HEK293 (cell line): ENCODE results near the gene RPS26.
A peak's percentile ranks its signal among the peaks of the same experiment; 100 is the strongest.
"Not testable (repeated sequence)": the region's sequence is repeated elsewhere in the genome, so short reads cannot be mapped to it uniquely, and the experiment has no call there.

Experiments
- CTCF ChIA-PET: fragments of 350-600 bp; formaldehyde crosslinking; extraction: SDS; loops from one replicate; lab custom pipeline; 2021; ENCODE audit warnings: antibody characterized with exemption; lab: Yijun Ruan, JAX
- POLR2A ChIA-PET: fragments of 300-600 bp; formaldehyde crosslinking; extraction: SDS; loops from one replicate; lab custom pipeline; 2020; ENCODE audit warnings: antibody characterized with exemption, inconsistent platforms; lab: Yijun Ruan, JAX
- H3K27ac ChIP-seq: fragments of 200-500 bp; sonication (Bioruptor generic); 2 replicates; pipeline ENCODE4 v1.5.1; 2014; ENCODE audit warnings: low read depth, low read length, control low read depth, inconsistent platforms; ENCODE audit errors: extremely low read depth
- H3K36me3 ChIP-seq, 2 experiments: fragments of 200-500 bp in 1 of 2; sonication (Bioruptor generic) in 1 of 2; 1 replicate in 1 of 2; 2 replicates in 1 of 2; pipeline ENCODE4 v1.5.1; 2014 to 2017; ENCODE audit warnings: inconsistent platforms in 2 of 2, low read length in 2 of 2; ENCODE audit not compliant: control insufficient read depth in 2 of 2, insufficient read depth in 1 of 2
- H3K4me1 ChIP-seq: fragments of 200-500 bp; sonication (Bioruptor generic); 2 replicates; pipeline ENCODE4 v1.5.1; 2014; ENCODE audit warnings: mild to moderate bottlenecking, low read length, inconsistent platforms; ENCODE audit not compliant: control insufficient read depth, insufficient read depth
- H3K4me3 ChIP-seq: 2 replicates; pipeline ENCODE4 v1.5.1; 2011; ENCODE audit warnings: low read depth, mild to moderate bottlenecking, control low read depth, low read length, moderate library complexity
- H3K9me3 ChIP-seq: fragments of 200-500 bp; sonication (Bioruptor generic); 2 replicates; pipeline ENCODE4 v1.5.1; 2014; ENCODE audit warnings: low read depth, low read length, inconsistent platforms; ENCODE audit not compliant: control insufficient read depth, insufficient read depth
- CTCF ChIP-seq: fragments of 450-650 bp; formaldehyde crosslinking; IDR thresholded peaks from 2 replicates; pipeline ENCODE4 v1.5.1; 2016; ENCODE audit warnings: missing biosample characterization, missing genetic modification characterization
- FEZF1 ChIP-seq: fragments of 450-650 bp; formaldehyde crosslinking; IDR thresholded peaks from 2 replicates; pipeline ENCODE4 v1.5.1; 2016; ENCODE audit warnings: missing biosample characterization, missing genetic modification characterization
- GLI2 ChIP-seq: fragments of 450-650 bp; formaldehyde crosslinking; IDR thresholded peaks from 2 replicates; pipeline ENCODE4; 2017; ENCODE audit warnings: missing biosample characterization, missing genetic modification characterization, low read depth, borderline replicate concordance
- HOXA7 ChIP-seq: sonication (generic); formaldehyde crosslinking; IDR thresholded peaks from 2 replicates; pipeline ENCODE4 v1.8.1; 2022; ENCODE audit warnings: missing genetic modification reagents, borderline replicate concordance
- HOXC10 ChIP-seq: sonication (generic); formaldehyde crosslinking; IDR thresholded peaks from 2 replicates; pipeline ENCODE4 v1.8.1; 2023; ENCODE audit warnings: mild to moderate bottlenecking, missing genetic modification reagents
- KLF7 ChIP-seq: fragments of 450-650 bp; formaldehyde crosslinking; IDR thresholded peaks from 2 replicates; pipeline ENCODE4 v1.5.1; 2016; ENCODE audit warnings: missing biosample characterization, missing genetic modification characterization, borderline replicate concordance
- MYNN ChIP-seq: fragments of 450-650 bp; formaldehyde crosslinking; IDR thresholded peaks from 2 replicates; pipeline ENCODE4 v1.5.1; 2016; ENCODE audit warnings: missing biosample characterization, missing genetic modification characterization, borderline replicate concordance
- ZFHX2 ChIP-seq: fragments of 450-650 bp; formaldehyde crosslinking; conservative IDR thresholded peaks from 2 replicates; pipeline ENCODE4 v1.5.1; 2016; ENCODE audit warnings: missing biosample characterization, missing genetic modification characterization
- ZNF10 ChIP-seq: fragments of 450-650 bp; formaldehyde crosslinking; IDR thresholded peaks from 2 replicates; pipeline ENCODE4 v1.5.1; 2017; ENCODE audit warnings: missing biosample characterization, missing genetic modification characterization
- ZNF114 ChIP-seq: fragments of 450-650 bp; formaldehyde crosslinking; IDR thresholded peaks from 2 replicates; pipeline ENCODE4 v1.5.0; 2017; ENCODE audit warnings: missing biosample characterization, missing genetic modification characterization
- ZNF19 ChIP-seq: fragments of 450-650 bp; formaldehyde crosslinking; IDR thresholded peaks from 2 replicates; pipeline ENCODE4; 2016; ENCODE audit warnings: missing biosample characterization, missing genetic modification characterization, low read depth
- ZNF2 ChIP-seq: fragments of 450-650 bp; formaldehyde crosslinking; IDR thresholded peaks from 2 replicates; pipeline ENCODE4 v1.5.1; 2016; ENCODE audit warnings: missing biosample characterization, missing genetic modification characterization
- ZNF24 ChIP-seq: fragments of 450-650 bp; formaldehyde crosslinking; IDR thresholded peaks from 2 replicates; pipeline ENCODE4 v1.5.1; 2016; ENCODE audit warnings: missing biosample characterization, missing genetic modification characterization
- ZNF335 ChIP-seq: fragments of 450-650 bp; formaldehyde crosslinking; conservative IDR thresholded peaks from 2 replicates; pipeline ENCODE4 v1.5.1; 2016; ENCODE audit warnings: missing biosample characterization, missing genetic modification characterization
- ZNF354C ChIP-seq: fragments of 450-650 bp; formaldehyde crosslinking; IDR thresholded peaks from 2 replicates; pipeline ENCODE4 v1.5.1; 2016; ENCODE audit warnings: missing biosample characterization, missing genetic modification characterization, low read depth, borderline replicate concordance
- ZNF391 ChIP-seq: fragments of 450-650 bp; formaldehyde crosslinking; IDR thresholded peaks from 2 replicates; pipeline ENCODE4 v1.5.1; 2016; ENCODE audit warnings: low read depth, missing biosample characterization, missing genetic modification characterization, borderline replicate concordance
- ZNF580 ChIP-seq: fragments of 450-650 bp; formaldehyde crosslinking; IDR thresholded peaks from 2 replicates; pipeline ENCODE4 v1.5.1; 2016; ENCODE audit warnings: missing biosample characterization, missing genetic modification characterization
- ZNF660 ChIP-seq: fragments of 450-650 bp; IDR thresholded peaks from 2 replicates; pipeline ENCODE4 v1.5.1; 2018; ENCODE audit warnings: missing biosample characterization, mild to moderate bottlenecking, missing genetic modification characterization
- ZNF664 ChIP-seq: fragments of 450-650 bp; formaldehyde crosslinking; IDR thresholded peaks from 2 replicates; pipeline ENCODE4 v1.5.1; 2016; ENCODE audit warnings: missing biosample characterization, missing genetic modification characterization
- ZNF776 ChIP-seq: fragments of 450-650 bp; formaldehyde crosslinking; IDR thresholded peaks from 2 replicates; pipeline ENCODE4 v1.5.0; 2017; ENCODE audit warnings: missing biosample characterization, missing genetic modification characterization, borderline replicate concordance
- ZSCAN16 ChIP-seq: fragments of 450-650 bp; formaldehyde crosslinking; IDR thresholded peaks from 2 replicates; pipeline ENCODE4 v1.5.1; 2016; ENCODE audit warnings: missing biosample characterization, missing genetic modification characterization
- TF ChIP-seq, protein P1 (sequence below): fragments of 450-650 bp; formaldehyde crosslinking; IDR thresholded peaks from 2 replicates; pipeline ENCODE4 v1.5.1; 2017; ENCODE audit warnings: missing biosample characterization, missing genetic modification characterization
- TF ChIP-seq, protein P2 (sequence below): fragments of 450-650 bp; formaldehyde crosslinking; IDR thresholded peaks from 2 replicates; pipeline ENCODE4 v1.5.1; 2016; ENCODE audit warnings: missing biosample characterization, missing genetic modification characterization

RPS26 gene

DNA sequence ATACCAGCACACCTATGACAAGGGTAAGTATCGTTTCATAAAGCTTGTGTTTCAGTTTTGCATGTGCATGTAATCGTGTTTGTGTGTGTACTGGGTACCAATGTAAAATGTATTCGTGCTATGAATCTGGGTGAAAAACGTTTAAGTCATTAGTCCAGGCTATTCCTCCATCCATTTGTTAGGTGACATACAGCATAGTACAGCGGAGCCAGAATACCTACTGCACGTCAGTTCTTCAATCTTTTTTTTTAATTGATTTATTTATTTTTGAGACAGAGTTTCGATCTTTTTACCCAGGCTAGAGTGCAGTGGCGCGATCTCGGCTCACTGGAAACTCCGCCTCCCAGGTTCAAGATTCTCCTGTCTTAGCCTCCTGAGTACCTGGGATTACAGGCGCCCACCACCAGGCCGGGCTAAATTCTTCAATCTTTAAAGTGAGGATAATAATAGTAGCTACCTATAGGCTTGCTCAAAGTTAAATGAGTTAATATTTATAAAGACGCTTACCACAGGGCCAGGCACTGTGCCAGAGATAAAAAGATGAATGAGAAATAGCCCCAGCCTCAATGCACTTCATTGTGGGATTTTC lies 661 bp upstream of the RPS26 start (continued):
- TF ChIP-seq ZNF354C (tag by site-specific recombination) (no peak), ZNF660 (tag by site-specific recombination) (peak; percentile 45; the same call in 1 of the 2 replicates), ZNF2 (tag by site-specific recombination) (0 out of 2 replicates have a peak, but pooled peaks have one; percentile 27), ZNF10 (no peak), ZNF664 (tag by site-specific recombination) (peak; percentile 87; the same call in 1 of the 2 replicates), ZNF114 (tag by site-specific recombination) (no peak), HOXA7 (CRISPR knock-in tag) (no peak)

DNA sequence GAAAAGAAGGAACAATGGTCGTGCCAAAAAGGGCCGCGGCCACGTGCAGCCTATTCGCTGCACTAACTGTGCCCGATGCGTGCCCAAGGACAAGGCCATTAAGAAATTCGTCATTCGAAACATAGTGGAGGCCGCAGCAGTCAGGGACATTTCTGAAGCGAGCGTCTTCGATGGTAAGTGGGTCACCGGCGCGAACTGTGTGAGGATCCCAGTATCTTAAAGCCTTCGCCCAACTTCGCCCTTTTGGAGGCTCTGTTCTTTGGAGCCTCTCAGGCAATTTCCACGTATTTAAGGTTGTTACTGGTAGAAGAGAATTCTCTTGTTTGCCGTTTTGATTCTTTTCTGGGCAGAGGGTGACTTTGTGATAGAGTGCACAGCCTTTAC lies 704 bp downstream of the RPS26 start:
- CTCF ChIA-PET, H3K9me3 ChIP-seq, POLR2A ChIA-PET: not testable (repeated sequence)
- H3K27ac ChIP-seq: peak overlapping the region; percentile 93
- peaks cover 14 to 34% of the 10 kb centered on the region in 2 experiments for H3K36me3 ChIP-seq
- peaks cover 18% of the 10 kb centered on the region for H3K4me1 ChIP-seq
- peak overlapping the region; percentile 75 for H3K4me3 ChIP-seq

DNA sequence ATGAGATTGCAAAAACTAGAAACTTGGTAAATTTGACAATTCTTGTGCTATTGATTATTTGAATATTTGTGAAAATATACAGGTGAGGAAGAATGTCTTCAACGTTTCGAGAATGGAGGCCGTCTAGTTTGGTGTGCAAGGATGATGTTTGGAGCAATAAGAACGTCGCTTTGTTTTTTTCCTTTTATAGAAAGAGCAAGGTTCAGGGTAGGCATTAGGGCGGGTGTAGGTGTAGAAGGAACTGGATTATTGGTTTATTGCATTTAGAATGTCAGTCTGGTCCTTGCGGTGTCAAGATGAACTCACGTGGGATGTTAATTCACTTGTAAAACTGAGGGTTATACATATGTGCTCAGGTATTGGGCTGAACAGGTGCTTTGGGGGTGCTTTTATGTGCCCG lies 1.1 kb downstream of the RPS26 start:
- Histone ChIP-seq H3K27ac (no peak overlapping the region; the same call in 1 of the 2 replicates), H3K4me1 (peaks cover 15% of the 10 kb centered on the region), H3K4me3 (peak overlapping the region; percentile 75), H3K9me3 (no peaks in the 10 kb centered on the region), H3K36me3 (peaks cover 14 to 34% of the 10 kb centered on the region in 2 experiments)
- CTCF ChIA-PET: interaction anchor here (0.7 kb wide), 1 partner anchor 31 kb away, joined by 3 read pairs; no protein-coding TSS in a partner anchor
- POLR2A ChIA-PET: no interaction called here
- TF ChIP-seq GLI2 (no peak), FEZF1 (tag by site-specific recombination) (no peak), ZFHX2 (tag by site-specific recombination) (no peak), ZNF19 (tag by site-specific recombination) (no peak), ZNF580 (tag by site-specific recombination) (no peak), MYNN (tag by site-specific recombination) (no peak), ZNF335 (tag by site-specific recombination) (no peak), HOXC10 (no peak), ZNF391 (tag by site-specific recombination) (no peak), ZSCAN16 (tag by site-specific recombination) (no peak), ZNF776 (no peak), CTCF (tag by site-specific recombination) (no peak), KLF7 (tag by site-specific recombination) (no peak), ZNF24 (no peak)
- TF ChIP-seq, protein P1, sequence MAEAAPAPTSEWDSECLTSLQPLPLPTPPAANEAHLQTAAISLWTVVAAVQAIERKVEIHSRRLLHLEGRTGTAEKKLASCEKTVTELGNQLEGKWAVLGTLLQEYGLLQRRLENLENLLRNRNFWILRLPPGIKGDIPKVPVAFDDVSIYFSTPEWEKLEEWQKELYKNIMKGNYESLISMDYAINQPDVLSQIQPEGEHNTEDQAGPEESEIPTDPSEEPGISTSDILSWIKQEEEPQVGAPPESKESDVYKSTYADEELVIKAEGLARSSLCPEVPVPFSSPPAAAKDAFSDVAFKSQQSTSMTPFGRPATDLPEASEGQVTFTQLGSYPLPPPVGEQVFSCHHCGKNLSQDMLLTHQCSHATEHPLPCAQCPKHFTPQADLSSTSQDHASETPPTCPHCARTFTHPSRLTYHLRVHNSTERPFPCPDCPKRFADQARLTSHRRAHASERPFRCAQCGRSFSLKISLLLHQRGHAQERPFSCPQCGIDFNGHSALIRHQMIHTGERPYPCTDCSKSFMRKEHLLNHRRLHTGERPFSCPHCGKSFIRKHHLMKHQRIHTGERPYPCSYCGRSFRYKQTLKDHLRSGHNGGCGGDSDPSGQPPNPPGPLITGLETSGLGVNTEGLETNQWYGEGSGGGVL (tag by site-specific recombination): no peak
- TF ChIP-seq, protein P2, sequence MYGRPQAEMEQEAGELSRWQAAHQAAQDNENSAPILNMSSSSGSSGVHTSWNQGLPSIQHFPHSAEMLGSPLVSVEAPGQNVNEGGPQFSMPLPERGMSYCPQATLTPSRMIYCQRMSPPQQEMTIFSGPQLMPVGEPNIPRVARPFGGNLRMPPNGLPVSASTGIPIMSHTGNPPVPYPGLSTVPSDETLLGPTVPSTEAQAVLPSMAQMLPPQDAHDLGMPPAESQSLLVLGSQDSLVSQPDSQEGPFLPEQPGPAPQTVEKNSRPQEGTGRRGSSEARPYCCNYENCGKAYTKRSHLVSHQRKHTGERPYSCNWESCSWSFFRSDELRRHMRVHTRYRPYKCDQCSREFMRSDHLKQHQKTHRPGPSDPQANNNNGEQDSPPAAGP: no peak
